Raji (cell line): ENCODE measurements around the gene ARL11.

Source experiments
- POLR2A ChIP-seq: IDR thresholded peaks from 2 replicates; pipeline ENCODE4 v1.6.1; 2011; ENCODE audit warnings: low read depth, low read length, control low read depth; ENCODE audit not compliant: insufficient read depth

Gene ARL11

GRCh38 chr13:49657241-49657641 is 28.9 kb downstream of the ARL11 start:
- TF ChIP-seq POLR2A = no peak

DNA sequence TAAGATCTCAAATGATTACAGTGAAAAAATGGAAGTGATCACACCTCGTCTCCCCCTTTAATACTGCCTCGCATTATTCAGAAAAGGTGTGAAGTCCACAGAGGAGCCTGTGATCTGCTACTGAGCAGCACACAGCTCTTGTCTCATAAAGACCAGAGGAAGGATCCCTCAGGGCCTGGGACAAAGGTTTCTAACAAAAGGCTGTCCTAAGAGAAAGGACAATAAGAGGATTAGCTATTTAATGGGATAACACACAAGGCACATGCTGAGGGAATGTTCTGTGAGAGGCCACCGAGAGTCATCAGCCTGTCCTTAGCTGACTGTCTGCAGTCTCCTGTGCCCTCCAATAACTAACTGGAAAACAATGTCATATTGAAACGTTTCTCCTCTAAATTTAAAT is 36.3 kb downstream of the ARL11 start:
- no peak for TF ChIP-seq POLR2A

- no peak for TF ChIP-seq POLR2A
Measured at GRCh38 chr13:49667773-49668172, 39.5 kb downstream of the ARL11 start.

DNA sequence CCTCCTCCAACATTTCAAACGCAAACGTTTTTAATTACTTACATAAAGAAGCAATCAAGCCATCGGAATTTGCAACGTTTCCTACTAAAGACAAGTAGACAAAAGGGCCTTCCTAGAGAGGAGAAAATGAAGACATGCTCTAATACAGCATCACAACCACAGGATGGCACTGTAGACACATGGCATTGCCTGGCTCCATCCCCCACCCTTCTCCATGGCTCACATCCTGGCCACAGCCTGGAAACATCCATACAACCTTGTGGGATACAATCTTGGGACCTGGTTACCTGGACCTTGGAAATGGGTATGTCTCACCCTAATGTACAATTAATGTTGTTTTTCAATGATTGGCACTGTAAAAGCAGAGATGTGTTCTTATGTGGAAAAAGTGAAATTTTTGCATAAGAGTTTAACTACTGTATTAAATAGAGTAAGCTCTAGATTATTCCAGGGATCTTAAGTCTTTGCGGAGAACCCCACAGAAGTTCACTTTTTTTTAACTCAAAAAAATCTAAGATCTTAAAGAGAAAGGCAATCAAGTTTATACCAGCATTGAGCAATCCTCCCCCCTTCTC is 41.5 kb downstream of the ARL11 start:
- no peak for TF ChIP-seq POLR2A

- TF ChIP-seq POLR2A = no peak
Measured at GRCh38 chr13:49670828-49671227, 42.5 kb downstream of the ARL11 start.

- no peak for TF ChIP-seq POLR2A
Measured at GRCh38 chr13:49676581-49677298, 48.4 kb downstream of the ARL11 start.

DNA sequence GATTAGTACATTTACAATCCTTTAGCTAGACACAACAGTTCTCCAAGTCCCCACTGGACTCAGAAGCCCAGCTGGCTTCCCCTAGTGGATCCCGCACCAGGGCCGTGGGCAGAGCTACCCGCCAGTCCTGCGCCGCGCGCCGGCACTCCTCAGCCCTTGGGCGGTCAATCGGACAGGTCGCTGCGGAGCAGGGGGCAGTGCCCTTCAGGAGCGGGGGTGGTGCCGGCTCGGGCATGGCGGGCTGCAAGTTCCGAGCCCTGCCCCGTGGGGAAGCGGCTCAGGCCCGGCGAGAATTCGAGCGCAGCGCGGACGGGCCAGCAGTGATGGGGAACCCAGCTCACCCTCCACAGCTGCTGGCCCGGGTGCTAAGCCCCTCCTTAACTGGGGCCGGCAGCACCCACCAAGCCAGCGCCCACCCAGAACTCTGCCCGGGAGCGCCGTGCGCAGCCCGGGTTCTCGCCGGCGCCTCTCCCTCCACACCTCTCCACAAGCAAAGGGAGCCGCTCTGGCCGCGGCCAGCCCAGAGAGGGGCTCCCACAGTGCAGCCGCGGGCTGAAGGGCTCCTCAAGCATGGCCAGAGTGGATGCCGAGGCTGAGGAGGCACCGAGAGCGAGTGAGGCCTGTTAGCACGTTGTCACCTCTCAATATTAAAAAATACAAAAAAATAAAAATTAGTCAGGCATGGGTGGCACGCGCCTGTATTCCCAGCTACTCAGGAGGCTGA is 50.0 kb downstream of the ARL11 start:
- TF ChIP-seq POLR2A = no peak

DNA sequence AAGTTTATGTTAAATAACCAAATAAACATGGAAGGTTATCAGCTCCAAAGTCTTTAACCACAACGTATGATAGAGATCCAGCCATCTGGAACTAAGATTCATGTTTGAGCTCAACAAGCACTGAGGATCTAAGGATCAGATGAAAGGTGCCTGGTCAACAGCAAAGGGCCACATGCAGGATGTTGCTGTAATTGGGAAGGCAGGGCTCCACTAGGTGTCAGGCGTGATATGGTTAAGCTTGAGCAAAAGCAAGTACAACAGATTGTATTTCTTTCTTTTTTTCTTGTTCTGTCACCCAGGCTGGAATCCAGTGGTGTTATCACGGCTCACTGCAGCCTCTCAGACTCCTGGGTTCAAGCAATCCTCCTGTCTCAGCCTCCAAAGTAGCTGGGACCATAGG is 50.9 kb downstream of the ARL11 start:
- TF ChIP-seq POLR2A = no peak

- TF ChIP-seq POLR2A = no peak
Measured at GRCh38 chr13:49681842-49682435, 53.6 kb downstream of the ARL11 start.
